Muscle of arm (tissue), 12 donors: Measurements from ENCODE around the gene WAPL. TPM values are rescaled to one million over a fixed set of nuclear protein-coding genes. Genes with fewer than 3 reads are reported as not detected.
"Not testable (repeated sequence)": the region's sequence is repeated elsewhere in the genome, so short reads cannot be mapped to it uniquely, and the experiment has no call there.

Experiments used
- DNase-seq: peaks from one replicate; pipeline ENCODE4 v3.0.0-alpha.2; 2013
- polyA plus RNA-seq, 12 donors: library from polyadenylated mRNA; unstranded; fragments of 120-200 nt; gene quantifications; one replicate each; pipeline ENCODE4 v1.2.1, GENCODE V29; 2013; ENCODE audit not compliant: insufficient read length in 12 of 12

WAPL gene
- polyA plus RNA-seq, 12 donors = 27.1 to 32.9 (median 29.4) TPM; not detected in 1

GRCh38 chr10:86528736-86529135 is 7.1 kb upstream of the WAPL start:
- DNase-seq = not testable (repeated sequence)

- DNase-seq = no peak
Observed at GRCh38 chr10:86526606-86527005, 5.0 kb upstream of the WAPL start.

GRCh38 chr10:86525713-86526112 is 4.1 kb upstream of the WAPL start:
- not testable (repeated sequence) for DNase-seq

GRCh38 chr10:86524225-86524962 is 2.8 kb upstream of the WAPL start:
- no peak for DNase-seq

- no peak for DNase-seq
Observed at GRCh38 chr10:86523348-86523747, 1.8 kb upstream of the WAPL start.

- DNase-seq = no peak
Observed at GRCh38 chr10:86522510-86522855, 891 bp upstream of the WAPL start.

- DNase-seq = peak; percentile 57
Observed at GRCh38 chr10:86520871-86521677, 518 bp downstream of the WAPL start.

GRCh38 chr10:86518781-86519180 is 2.8 kb downstream of the WAPL start:
- no peak for DNase-seq

- no peak for DNase-seq
Observed at GRCh38 chr10:86512137-86512536, 9.5 kb downstream of the WAPL start.

- no peak for DNase-seq
Observed at GRCh38 chr10:86511027-86511865, 10.3 kb downstream of the WAPL start.

- no peak for DNase-seq
Observed at GRCh38 chr10:86509145-86509544, 12.4 kb downstream of the WAPL start.

- no peak for DNase-seq
Observed at GRCh38 chr10:86508217-86508616, 13.4 kb downstream of the WAPL start.

GRCh38 chr10:86506499-86506898 is 15.1 kb downstream of the WAPL start:
- no peak for DNase-seq

- no peak for DNase-seq
Observed at GRCh38 chr10:86506062-86506461, 15.5 kb downstream of the WAPL start.

GRCh38 chr10:86504510-86504909 is 17.1 kb downstream of the WAPL start:
- no peak for DNase-seq

- no peak for DNase-seq
Observed at GRCh38 chr10:86500846-86501245, 20.7 kb downstream of the WAPL start.

- DNase-seq = no peak
Observed at GRCh38 chr10:86498598-86498997, 23.0 kb downstream of the WAPL start.

- DNase-seq = no peak
Observed at GRCh38 chr10:86497621-86498020, 24.0 kb downstream of the WAPL start.

GRCh38 chr10:86489960-86490612 is 31.5 kb downstream of the WAPL start:
- DNase-seq = no peak

GRCh38 chr10:86489071-86489810 is 32.4 kb downstream of the WAPL start:
- DNase-seq = no peak

- no peak for DNase-seq
Observed at GRCh38 chr10:86486856-86487255, 34.7 kb downstream of the WAPL start.
